LNCAP (cell line): ENCODE data around the gene SGPP1.

ENCODE experiments used
- TF ChIP-seq, protein P1 (sequence below): fragments of 450-650 bp; IDR thresholded peaks from 2 replicates; pipeline ENCODE4 v1.5.1; 2017; ENCODE audit warnings: mild to moderate bottlenecking

The SGPP1 gene

DNA sequence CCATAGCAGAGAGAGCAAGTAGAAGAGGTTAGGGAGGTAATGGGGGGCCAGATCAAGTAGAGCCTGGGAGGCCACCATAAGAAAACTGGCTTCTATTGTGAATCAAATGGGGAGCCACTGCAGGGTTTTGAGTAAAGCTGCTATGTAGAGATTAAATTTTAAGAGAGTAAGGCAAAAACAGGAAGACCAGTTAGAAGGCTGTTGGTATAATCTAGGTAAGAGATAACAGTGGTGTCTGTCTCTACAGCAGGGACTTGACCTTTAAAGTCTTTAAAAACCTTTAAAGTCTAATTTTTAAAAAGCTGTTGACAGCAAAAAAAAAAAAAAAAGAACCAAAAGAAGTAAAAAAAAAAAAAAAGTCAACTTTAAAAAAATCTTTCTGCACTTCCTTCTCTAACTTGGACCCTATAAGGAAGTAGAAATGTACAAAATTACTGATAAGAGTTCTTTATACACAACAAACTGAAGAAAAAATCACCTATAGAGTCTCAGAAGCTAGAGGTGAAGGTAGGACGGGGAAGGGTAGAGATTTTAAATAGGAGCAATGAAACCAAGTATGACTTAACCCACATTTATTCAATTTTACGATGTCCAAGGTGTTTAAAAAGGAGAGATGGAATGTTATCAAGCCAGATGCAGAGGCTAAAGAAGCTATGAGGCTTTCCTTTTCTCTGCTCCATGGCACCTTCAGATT is 26.1 kb downstream of the SGPP1 start:
- TF ChIP-seq, protein P1, sequence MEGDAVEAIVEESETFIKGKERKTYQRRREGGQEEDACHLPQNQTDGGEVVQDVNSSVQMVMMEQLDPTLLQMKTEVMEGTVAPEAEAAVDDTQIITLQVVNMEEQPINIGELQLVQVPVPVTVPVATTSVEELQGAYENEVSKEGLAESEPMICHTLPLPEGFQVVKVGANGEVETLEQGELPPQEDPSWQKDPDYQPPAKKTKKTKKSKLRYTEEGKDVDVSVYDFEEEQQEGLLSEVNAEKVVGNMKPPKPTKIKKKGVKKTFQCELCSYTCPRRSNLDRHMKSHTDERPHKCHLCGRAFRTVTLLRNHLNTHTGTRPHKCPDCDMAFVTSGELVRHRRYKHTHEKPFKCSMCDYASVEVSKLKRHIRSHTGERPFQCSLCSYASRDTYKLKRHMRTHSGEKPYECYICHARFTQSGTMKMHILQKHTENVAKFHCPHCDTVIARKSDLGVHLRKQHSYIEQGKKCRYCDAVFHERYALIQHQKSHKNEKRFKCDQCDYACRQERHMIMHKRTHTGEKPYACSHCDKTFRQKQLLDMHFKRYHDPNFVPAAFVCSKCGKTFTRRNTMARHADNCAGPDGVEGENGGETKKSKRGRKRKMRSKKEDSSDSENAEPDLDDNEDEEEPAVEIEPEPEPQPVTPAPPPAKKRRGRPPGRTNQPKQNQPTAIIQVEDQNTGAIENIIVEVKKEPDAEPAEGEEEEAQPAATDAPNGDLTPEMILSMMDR: no peak

DNA sequence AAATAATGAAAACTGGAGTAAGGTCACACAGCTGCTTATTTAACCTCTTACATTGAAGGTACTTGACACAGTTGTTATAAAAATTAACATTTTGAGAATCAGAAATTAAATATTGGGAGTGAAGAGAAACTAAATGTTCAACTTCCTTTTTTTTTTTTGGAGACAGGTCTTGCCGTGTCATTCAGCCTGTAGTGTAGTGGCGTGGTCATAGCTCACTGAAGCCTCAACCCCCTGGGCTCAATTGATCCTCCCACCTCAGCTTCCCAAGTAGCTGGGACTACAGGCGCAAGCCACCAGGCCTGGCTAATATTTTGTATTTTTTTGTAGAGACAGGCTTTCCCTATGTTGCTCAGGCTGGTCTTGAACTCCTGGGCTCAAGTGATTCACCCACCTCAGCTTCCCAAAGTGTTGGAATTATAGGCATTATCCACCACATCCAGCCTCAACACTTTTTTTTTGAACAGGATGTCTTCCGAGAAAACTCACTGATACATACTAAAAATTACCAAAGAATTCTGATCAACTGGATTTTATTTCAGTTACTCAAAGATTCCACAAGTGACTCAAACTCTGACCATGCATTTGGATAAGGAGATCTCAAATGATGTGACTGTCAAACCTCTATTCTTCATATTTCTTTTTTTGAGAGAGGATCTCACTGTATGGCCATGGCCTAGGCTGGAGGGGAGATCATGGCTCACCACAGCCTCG is 35.4 kb downstream of the SGPP1 start:
- TF ChIP-seq, protein P1: no peak

DNA sequence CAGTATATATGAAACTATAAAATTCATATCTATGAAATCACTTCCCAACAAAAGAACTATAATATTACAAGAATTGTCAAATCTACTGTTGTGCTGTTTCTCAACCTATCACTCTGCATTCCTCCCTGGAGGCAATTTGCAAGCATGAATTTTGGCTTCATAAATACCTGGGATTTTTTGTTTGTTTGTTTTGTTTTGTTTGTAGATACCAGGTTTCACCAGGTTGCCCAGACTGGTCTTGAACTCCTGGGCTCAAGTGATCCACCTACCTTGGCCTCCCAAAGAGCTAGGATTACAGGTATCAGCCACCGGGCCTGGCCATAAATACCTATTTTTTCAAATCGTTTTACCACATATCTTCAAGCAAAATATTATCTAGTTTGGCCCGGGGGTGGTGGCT is 38.7 kb downstream of the SGPP1 start:
- TF ChIP-seq, protein P1: no peak

DNA sequence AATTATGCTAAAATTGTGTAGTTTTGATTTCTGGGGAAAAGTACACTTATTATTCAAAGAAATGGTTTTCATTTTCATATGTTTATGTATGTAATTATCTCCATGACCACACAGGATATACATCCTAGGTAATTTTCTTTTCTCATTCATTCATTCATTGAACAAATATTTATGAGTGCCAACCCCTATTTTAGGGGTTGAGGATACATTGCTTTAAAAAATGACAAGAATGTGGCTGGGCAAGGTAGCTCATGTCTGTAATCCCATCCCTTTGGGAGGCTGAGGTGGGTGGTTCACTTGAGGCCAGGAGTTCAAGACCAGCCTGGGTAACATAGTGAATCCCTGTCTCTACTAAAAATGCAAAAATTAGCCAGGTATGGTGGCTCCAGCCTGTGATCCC is 40.9 kb downstream of the SGPP1 start:
- TF ChIP-seq, protein P1: no peak

DNA sequence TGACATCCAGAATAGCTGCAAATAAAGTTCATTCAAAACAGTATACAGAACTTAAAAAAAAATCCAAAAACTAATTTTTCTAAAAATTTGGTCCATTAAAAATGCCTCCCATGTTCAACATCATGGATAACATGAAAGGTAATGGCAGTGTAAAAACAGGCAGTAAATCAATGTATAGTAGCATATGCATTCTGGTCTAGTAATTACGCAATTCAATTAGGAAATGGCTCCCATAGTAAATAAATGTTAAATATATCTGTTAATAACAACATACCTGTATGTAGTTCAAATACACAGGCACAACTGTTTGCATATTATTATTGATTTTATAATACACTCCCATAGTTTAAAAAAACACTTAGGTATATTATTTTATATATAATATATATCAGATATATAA is 42.5 kb downstream of the SGPP1 start:
- TF ChIP-seq, protein P1: no peak

DNA sequence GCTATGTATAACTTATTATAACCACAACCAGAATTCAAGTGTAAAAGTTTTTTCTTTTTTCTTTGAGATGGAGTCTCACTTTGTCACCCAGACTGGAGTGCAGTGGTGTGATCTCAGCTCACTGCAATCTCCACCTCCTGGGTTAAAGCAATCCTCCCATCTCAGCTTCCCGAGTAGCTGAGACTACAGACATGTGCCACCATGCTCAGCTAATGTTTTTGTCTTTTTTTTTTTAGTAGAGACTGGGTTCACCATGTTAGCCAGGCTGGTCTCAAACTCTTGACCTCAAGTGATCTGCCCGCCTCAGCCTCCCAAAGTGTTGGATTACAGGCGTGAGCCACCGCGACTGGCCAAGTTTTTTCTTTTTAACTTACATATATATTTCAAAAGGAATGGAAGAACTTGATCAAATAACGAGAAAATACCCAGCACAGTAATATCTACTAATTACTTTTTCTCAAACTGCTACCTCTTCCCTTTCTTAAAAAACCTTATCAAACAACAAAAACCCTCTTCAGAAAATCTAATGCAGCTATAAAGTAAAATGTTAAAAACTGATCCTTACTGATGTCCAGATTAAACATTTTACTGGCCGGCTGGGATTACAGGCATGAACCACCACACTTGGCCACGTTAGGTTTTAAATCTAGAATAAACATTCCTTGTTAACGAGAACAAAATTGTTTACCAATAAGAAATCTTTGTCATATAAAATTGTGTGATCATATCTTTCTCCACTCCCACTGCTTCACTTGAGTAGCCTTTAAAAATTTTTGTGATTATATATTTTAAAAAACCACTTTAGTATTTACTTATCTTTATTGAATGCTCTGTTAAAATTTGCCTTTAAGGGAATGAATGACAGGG is 44.9 kb downstream of the SGPP1 start:
- TF ChIP-seq, protein P1: no peak

DNA sequence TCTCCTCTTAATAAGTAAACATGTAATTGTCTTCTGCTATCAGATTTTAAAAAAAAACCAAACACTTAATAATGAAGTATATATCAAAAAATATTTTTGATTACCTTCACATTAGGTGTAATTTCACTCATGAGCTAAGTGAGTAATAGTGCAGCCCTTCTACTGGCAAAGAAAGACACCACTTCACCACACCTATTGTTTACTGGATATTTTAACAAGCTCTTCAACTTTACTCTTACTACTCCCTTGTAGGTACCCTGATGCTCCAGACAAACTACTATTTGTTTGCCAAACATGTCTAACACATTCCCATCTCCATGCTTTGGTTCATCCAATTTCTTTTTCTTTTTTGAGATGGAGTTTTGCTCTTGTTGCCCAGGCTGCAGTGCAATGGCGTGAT is 49.3 kb downstream of the SGPP1 start:
- TF ChIP-seq, protein P1: no peak
